WTC11 (cell line): ENCODE measurements around the gene NRN1. TPM values are rescaled to one million over a fixed set of nuclear protein-coding genes. Genes with fewer than 3 reads are reported as not detected.

Source experiments
- ATAC-seq: fragments of 200-7000 bp; cut with Tn5 transposase; 2 replicates; pipeline ENCODE4 v1.10.0; 2021; ENCODE audit warnings: mild to moderate bottlenecking, moderate library complexity
- CTCF ChIA-PET: fragments of 300-600 bp; sonication (Branson Sonifier 250); formaldehyde crosslinking; loops from one replicate; lab custom pipeline; 2021; ENCODE audit warnings: antibody characterized with exemption; lab: Charles Lee
- POLR2A ChIA-PET: fragments of 350-600 bp; sonication (Branson Sonifier 250); formaldehyde crosslinking; loops from one replicate; lab custom pipeline; 2021; ENCODE audit warnings: antibody characterized with exemption; lab: Charles Lee
- DNase-seq: peaks from one replicate; pipeline ENCODE4 v3.0.0; 2021; ENCODE audit warnings: low spot score
- H3K27ac Mint-ChIP-seq: 2 replicates; pipeline ENCODE4 v1.8.0; 2021; ENCODE audit warnings: mixed read lengths
- H3K27me3 Mint-ChIP-seq: 2 replicates; pipeline ENCODE4 v1.8.0; 2021; ENCODE audit warnings: low read depth, mild to moderate bottlenecking, moderate library complexity, mixed read lengths
- H3K36me3 Mint-ChIP-seq: 2 replicates; pipeline ENCODE4 v1.8.0; 2021; ENCODE audit warnings: mixed read lengths
- H3K4me1 Mint-ChIP-seq: 2 replicates; pipeline ENCODE4 v1.8.0; 2022; ENCODE audit warnings: mixed read lengths
- H3K4me3 Mint-ChIP-seq: 2 replicates; pipeline ENCODE4 v1.8.0; 2021; ENCODE audit warnings: mild to moderate bottlenecking, moderate library complexity, mixed read lengths
- H3K9me3 Mint-ChIP-seq: 2 replicates; pipeline ENCODE4 v1.8.0; 2021; ENCODE audit warnings: mixed read lengths
- ATF1 ChIP-seq: sonication (generic); formaldehyde crosslinking; IDR thresholded peaks from 2 replicates; pipeline ENCODE4 v1.8.1; 2023; ENCODE audit warnings: mild to moderate bottlenecking, moderate library complexity, missing genetic modification reagents
- CBFB ChIP-seq: sonication (generic); formaldehyde crosslinking; IDR thresholded peaks from 2 replicates; pipeline ENCODE4 v1.8.1; 2022; ENCODE audit warnings: mild to moderate bottlenecking, low read depth, missing genetic modification reagents
- ESRRA ChIP-seq: sonication (generic); formaldehyde crosslinking; IDR thresholded peaks from 2 replicates; pipeline ENCODE4 v1.8.1; 2022; ENCODE audit warnings: mild to moderate bottlenecking, missing genetic modification reagents, borderline replicate concordance
- FOXK1 ChIP-seq: sonication (generic); formaldehyde crosslinking; IDR thresholded peaks from 2 replicates; pipeline ENCODE4 v1.8.0; 2022; ENCODE audit warnings: mild to moderate bottlenecking, moderate library complexity, missing genetic modification reagents
- FOXP1 ChIP-seq: sonication (generic); formaldehyde crosslinking; IDR thresholded peaks from 2 replicates; pipeline ENCODE4 v1.8.0; 2022; ENCODE audit warnings: missing genetic modification reagents, mild to moderate bottlenecking, moderate library complexity, borderline replicate concordance
- GABPB1 ChIP-seq: sonication (generic); formaldehyde crosslinking; IDR thresholded peaks from 2 replicates; pipeline ENCODE4 v1.8.1; 2023; ENCODE audit warnings: mild to moderate bottlenecking, missing genetic modification reagents
- GRHL2 ChIP-seq: fragments of 250-450 bp; sonication (Bioruptor Pico); IDR thresholded peaks from 2 replicates; pipeline ENCODE4 v1.8.0; 2022; ENCODE audit warnings: mild to moderate bottlenecking, moderate library complexity; ENCODE audit not compliant: insufficient replicate concordance, severe bottlenecking
- HMGA2 ChIP-seq: fragments of 250-450 bp; sonication (Bioruptor Pico); IDR thresholded peaks from 2 replicates; pipeline ENCODE4 v1.4.0; 2021; ENCODE audit warnings: mild to moderate bottlenecking, moderate library complexity
- HMGXB4 ChIP-seq: sonication (generic); formaldehyde crosslinking; IDR thresholded peaks from 2 replicates; pipeline ENCODE4 v1.8.1; 2023; ENCODE audit warnings: mild to moderate bottlenecking, moderate library complexity, missing genetic modification reagents
- JAZF1 ChIP-seq: fragments of 250-450 bp; sonication (Bioruptor Pico); IDR thresholded peaks from 2 replicates; pipeline ENCODE4 v1.9.0; 2021; ENCODE audit warnings: moderate library complexity, mild to moderate bottlenecking, inconsistent platforms
- NR2C2 ChIP-seq: sonication (generic); formaldehyde crosslinking; IDR thresholded peaks from 2 replicates; pipeline ENCODE4 v1.8.0; 2022; ENCODE audit warnings: mild to moderate bottlenecking, missing genetic modification reagents
- NR3C1 ChIP-seq: sonication (generic); formaldehyde crosslinking; conservative IDR thresholded peaks from 2 replicates; pipeline ENCODE4 v1.8.1; 2023; ENCODE audit warnings: low read depth, mild to moderate bottlenecking, missing genetic modification reagents
- SOX15 ChIP-seq: fragments of 250-450 bp; sonication (Bioruptor Pico); IDR thresholded peaks from 2 replicates; pipeline ENCODE4 v1.9.0; 2021; ENCODE audit warnings: mild to moderate bottlenecking
- USF2 ChIP-seq: sonication (generic); formaldehyde crosslinking; IDR thresholded peaks from 2 replicates; pipeline ENCODE4 v1.8.1; 2023; ENCODE audit warnings: mild to moderate bottlenecking, missing genetic modification reagents, moderate library complexity
- ZNF263 ChIP-seq: sonication (generic); formaldehyde crosslinking; IDR thresholded peaks from 2 replicates; pipeline ENCODE4 v1.8.1; 2022; ENCODE audit warnings: low read depth, mild to moderate bottlenecking, moderate library complexity, missing genetic modification reagents
- ZNF416 ChIP-seq: fragments of 250-450 bp; sonication (Bioruptor Pico); IDR thresholded peaks from 2 replicates; pipeline ENCODE4 v1.9.0; 2021; ENCODE audit warnings: mild to moderate bottlenecking, inconsistent platforms
- total RNA-seq: library from RNA; stranded (reverse); gene quantifications from 3 replicates; pipeline ENCODE4 v1.2.3, GENCODE V29; 2021
- TF ChIP-seq, protein P1 (sequence below): sonication (generic); formaldehyde crosslinking; IDR thresholded peaks from 2 replicates; pipeline ENCODE4 v1.8.0; 2022; ENCODE audit warnings: missing genetic modification reagents
- TF ChIP-seq, protein P2 (sequence below): sonication (generic); formaldehyde crosslinking; IDR thresholded peaks from 2 replicates; pipeline ENCODE4 v1.8.1; 2023; ENCODE audit warnings: mild to moderate bottlenecking, missing genetic modification reagents
- TF ChIP-seq, protein P3 (sequence below): sonication (generic); formaldehyde crosslinking; IDR thresholded peaks from 2 replicates; pipeline ENCODE4 v1.8.0; 2023; ENCODE audit warnings: missing genetic modification reagents
- TF ChIP-seq, protein P4 (sequence below): sonication (generic); formaldehyde crosslinking; IDR thresholded peaks from 2 replicates; pipeline ENCODE4 v1.8.1; 2022; ENCODE audit warnings: missing genetic modification reagents, borderline replicate concordance
- TF ChIP-seq, protein P5 (sequence below): sonication (generic); formaldehyde crosslinking; IDR thresholded peaks from 2 replicates; pipeline ENCODE4 v1.8.0; 2022; ENCODE audit warnings: mild to moderate bottlenecking, missing genetic modification reagents
- TF ChIP-seq, protein P6 (sequence below): fragments of 200-600 bp; IDR thresholded peaks from 2 replicates; pipeline ENCODE4 v1.8.0; 2022; ENCODE audit warnings: antibody characterized with exemption

The NRN1 gene
- total RNA-seq, 1 experiment from 2014 or later = 0.66 TPM

GRCh38 chr6:6037179-6037578 lies 30.5 kb upstream of the NRN1 start:
- ChIA-PET POLR2A (no interaction called here), CTCF (no interaction called here)
- DNase-seq (no peak), ATAC-seq (no peak)
- Mint-ChIP-seq H3K9me3 (0 out of 2 replicates have a peak, but pooled peaks cover 3% of the 10 kb centered on the region), H3K4me3 (no peak overlapping the region), H3K4me1 (peaks cover 7% of the 10 kb centered on the region; the same call in 1 of the 2 replicates), H3K27me3 (peaks cover 5% of the 10 kb centered on the region; the same call in 1 of the 2 replicates), H3K27ac (no peak overlapping the region), H3K36me3 (no peaks in the 10 kb centered on the region)
- TF ChIP-seq ATF1 (CRISPR knock-in tag) (no peak), CBFB (CRISPR knock-in tag) (no peak), HMGA2 (CRISPR knock-in tag) (no peak), NR3C1 (no peak), USF2 (CRISPR knock-in tag) (no peak), NR2C2 (CRISPR knock-in tag) (no peak), GABPB1 (CRISPR knock-in tag) (no peak), ZNF416 (no peak), FOXP1 (CRISPR knock-in tag) (no peak), HMGXB4 (CRISPR knock-in tag) (no peak), JAZF1 (no peak)
- TF ChIP-seq, protein P1, sequence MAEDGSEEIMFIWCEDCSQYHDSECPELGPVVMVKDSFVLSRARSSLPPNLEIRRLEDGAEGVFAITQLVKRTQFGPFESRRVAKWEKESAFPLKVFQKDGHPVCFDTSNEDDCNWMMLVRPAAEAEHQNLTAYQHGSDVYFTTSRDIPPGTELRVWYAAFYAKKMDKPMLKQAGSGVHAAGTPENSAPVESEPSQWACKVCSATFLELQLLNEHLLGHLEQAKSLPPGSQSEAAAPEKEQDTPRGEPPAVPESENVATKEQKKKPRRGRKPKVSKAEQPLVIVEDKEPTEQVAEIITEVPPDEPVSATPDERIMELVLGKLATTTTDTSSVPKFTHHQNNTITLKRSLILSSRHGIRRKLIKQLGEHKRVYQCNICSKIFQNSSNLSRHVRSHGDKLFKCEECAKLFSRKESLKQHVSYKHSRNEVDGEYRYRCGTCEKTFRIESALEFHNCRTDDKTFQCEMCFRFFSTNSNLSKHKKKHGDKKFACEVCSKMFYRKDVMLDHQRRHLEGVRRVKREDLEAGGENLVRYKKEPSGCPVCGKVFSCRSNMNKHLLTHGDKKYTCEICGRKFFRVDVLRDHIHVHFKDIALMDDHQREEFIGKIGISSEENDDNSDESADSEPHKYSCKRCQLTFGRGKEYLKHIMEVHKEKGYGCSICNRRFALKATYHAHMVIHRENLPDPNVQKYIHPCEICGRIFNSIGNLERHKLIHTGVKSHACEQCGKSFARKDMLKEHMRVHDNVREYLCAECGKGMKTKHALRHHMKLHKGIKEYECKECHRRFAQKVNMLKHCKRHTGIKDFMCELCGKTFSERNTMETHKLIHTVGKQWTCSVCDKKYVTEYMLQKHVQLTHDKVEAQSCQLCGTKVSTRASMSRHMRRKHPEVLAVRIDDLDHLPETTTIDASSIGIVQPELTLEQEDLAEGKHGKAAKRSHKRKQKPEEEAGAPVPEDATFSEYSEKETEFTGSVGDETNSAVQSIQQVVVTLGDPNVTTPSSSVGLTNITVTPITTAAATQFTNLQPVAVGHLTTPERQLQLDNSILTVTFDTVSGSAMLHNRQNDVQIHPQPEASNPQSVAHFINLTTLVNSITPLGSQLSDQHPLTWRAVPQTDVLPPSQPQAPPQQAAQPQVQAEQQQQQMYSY (CRISPR knock-in tag) = no peak
- TF ChIP-seq, protein P2, sequence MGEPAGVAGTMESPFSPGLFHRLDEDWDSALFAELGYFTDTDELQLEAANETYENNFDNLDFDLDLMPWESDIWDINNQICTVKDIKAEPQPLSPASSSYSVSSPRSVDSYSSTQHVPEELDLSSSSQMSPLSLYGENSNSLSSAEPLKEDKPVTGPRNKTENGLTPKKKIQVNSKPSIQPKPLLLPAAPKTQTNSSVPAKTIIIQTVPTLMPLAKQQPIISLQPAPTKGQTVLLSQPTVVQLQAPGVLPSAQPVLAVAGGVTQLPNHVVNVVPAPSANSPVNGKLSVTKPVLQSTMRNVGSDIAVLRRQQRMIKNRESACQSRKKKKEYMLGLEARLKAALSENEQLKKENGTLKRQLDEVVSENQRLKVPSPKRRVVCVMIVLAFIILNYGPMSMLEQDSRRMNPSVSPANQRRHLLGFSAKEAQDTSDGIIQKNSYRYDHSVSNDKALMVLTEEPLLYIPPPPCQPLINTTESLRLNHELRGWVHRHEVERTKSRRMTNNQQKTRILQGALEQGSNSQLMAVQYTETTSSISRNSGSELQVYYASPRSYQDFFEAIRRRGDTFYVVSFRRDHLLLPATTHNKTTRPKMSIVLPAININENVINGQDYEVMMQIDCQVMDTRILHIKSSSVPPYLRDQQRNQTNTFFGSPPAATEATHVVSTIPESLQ (CRISPR knock-in tag) = no peak
- TF ChIP-seq, protein P3, sequence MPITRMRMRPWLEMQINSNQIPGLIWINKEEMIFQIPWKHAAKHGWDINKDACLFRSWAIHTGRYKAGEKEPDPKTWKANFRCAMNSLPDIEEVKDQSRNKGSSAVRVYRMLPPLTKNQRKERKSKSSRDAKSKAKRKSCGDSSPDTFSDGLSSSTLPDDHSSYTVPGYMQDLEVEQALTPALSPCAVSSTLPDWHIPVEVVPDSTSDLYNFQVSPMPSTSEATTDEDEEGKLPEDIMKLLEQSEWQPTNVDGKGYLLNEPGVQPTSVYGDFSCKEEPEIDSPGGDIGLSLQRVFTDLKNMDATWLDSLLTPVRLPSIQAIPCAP (CRISPR knock-in tag) = no peak
- TF ChIP-seq, protein P4, sequence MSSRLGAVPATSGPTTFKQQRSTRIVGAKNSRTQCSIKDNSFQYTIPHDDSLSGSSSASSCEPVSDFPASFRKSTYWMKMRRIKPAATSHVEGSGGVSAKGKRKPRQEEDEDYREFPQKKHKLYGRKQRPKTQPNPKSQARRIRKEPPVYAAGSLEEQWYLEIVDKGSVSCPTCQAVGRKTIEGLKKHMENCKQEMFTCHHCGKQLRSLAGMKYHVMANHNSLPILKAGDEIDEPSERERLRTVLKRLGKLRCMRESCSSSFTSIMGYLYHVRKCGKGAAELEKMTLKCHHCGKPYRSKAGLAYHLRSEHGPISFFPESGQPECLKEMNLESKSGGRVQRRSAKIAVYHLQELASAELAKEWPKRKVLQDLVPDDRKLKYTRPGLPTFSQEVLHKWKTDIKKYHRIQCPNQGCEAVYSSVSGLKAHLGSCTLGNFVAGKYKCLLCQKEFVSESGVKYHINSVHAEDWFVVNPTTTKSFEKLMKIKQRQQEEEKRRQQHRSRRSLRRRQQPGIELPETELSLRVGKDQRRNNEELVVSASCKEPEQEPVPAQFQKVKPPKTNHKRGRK (CRISPR knock-in tag) = no peak

GRCh38 chr6:6033858-6034257 lies 27.1 kb upstream of the NRN1 start:
- ATAC-seq (no peak), DNase-seq (no peak)
- Mint-ChIP-seq H3K36me3 (no peaks in the 10 kb centered on the region), H3K27me3 (peaks cover 6% of the 10 kb centered on the region; the same call in 1 of the 2 replicates), H3K4me1 (peaks cover 7% of the 10 kb centered on the region; the same call in 1 of the 2 replicates), H3K9me3 (0 out of 2 replicates have a peak, but pooled peaks cover 3% of the 10 kb centered on the region), H3K4me3 (no peak overlapping the region), H3K27ac (no peak overlapping the region)
- ChIA-PET POLR2A (no interaction called here), CTCF (no interaction called here)
- TF ChIP-seq FOXK1 (no peak), ESRRA (CRISPR knock-in tag) (no peak), ZNF263 (CRISPR knock-in tag) (no peak), GRHL2 (CRISPR knock-in tag) (no peak), SOX15 (CRISPR knock-in tag) (no peak)
- TF ChIP-seq, protein P5, sequence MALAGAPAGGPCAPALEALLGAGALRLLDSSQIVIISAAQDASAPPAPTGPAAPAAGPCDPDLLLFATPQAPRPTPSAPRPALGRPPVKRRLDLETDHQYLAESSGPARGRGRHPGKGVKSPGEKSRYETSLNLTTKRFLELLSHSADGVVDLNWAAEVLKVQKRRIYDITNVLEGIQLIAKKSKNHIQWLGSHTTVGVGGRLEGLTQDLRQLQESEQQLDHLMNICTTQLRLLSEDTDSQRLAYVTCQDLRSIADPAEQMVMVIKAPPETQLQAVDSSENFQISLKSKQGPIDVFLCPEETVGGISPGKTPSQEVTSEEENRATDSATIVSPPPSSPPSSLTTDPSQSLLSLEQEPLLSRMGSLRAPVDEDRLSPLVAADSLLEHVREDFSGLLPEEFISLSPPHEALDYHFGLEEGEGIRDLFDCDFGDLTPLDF (CRISPR knock-in tag) = no peak
- TF ChIP-seq, protein P6, sequence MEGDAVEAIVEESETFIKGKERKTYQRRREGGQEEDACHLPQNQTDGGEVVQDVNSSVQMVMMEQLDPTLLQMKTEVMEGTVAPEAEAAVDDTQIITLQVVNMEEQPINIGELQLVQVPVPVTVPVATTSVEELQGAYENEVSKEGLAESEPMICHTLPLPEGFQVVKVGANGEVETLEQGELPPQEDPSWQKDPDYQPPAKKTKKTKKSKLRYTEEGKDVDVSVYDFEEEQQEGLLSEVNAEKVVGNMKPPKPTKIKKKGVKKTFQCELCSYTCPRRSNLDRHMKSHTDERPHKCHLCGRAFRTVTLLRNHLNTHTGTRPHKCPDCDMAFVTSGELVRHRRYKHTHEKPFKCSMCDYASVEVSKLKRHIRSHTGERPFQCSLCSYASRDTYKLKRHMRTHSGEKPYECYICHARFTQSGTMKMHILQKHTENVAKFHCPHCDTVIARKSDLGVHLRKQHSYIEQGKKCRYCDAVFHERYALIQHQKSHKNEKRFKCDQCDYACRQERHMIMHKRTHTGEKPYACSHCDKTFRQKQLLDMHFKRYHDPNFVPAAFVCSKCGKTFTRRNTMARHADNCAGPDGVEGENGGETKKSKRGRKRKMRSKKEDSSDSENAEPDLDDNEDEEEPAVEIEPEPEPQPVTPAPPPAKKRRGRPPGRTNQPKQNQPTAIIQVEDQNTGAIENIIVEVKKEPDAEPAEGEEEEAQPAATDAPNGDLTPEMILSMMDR = no peak
